ENCODE data around the gene MED22.
"Not testable (repeated sequence)": the region's sequence is repeated elsewhere in the genome, so short reads cannot be mapped to it uniquely, and the experiment has no call there.

Gene MED22

DNA sequence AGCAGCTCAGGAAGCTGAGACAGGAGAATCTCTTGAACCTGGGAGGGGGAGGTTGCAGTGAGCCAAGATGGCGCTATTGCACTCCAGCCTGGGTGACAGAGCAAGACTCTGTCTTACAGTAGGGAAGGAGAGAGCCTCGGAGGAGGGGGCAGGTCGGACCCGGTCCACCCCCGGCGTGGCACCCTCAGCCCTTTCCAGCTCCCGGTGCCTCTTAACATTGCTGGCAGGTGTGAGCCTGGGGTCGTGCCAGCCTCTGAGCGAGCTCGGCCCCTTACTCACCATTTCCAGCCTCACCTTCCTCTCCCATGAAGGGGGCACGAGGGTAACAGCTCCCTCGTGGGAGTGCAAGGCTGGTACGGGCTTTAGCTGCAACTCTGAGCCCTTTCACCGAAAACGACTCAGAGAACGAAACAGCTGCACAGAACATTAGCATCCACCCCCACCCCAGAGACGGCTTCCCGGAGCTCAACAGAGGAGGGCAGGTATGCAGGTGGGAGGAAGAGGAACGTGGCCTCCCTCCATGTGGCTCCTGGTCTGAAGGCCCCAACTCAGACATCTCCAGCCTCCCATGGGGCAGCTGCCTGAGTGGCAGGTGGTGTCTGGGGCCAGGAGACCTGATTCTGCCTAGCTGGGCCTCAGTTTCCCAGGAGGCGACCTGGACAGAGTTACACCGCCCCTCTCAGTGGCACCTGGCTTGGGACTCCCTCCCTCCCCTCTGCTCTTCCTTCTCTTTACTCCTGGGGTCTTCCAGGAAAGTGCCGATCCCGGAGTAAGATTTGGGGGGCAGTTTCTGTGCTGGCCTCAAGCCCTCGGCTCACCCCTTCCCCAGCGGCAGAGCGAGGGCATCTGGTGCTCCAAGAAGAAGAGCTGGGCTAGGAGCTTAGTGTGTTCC is 44.4 kb downstream of the MED22 start:
- DNase-seq, result no peak

DNA sequence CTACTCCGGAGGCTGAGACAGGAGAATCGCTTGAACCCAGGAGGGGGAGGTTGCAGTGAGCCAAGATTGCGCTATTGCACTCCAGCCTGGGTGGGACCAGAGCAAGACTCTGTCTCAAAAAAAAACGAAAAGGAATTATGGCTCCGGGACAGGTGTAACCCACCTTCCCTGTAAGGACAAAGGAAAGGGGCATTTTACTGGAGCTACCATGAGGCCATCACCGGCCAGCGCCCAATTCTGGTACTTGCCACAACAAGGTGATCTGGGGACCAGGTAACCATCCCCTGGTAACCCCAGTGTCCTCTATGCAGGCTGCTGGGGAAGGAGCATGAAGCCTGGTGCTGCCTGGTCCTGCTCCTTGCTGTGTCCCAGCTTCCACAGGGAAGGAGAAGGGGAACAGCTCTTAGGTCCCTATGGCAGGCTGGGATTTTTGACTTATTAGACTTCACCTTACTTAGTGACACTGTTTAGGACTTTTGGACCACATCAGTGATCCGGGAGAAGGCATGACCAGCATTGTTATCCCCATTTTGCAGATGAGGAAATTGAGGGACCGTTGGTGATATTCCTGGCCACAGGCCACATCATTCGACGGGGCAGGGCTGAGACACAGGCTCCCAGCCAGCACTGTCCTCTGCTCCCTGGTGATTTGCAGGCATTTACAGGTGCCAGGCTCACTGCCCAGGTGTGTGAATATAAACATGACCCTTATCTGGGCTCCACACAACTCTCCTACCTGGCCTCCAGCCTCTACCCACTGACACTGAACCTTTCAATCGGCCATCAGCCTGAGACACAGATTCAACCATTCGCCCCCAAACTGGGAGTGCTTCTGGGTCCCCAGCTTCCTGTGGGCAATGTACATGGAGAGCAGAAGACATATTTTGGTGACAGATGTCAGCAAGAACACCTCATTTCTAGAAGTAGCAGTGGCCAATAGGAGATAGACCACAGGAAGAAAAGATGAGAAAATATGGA is 46.4 kb downstream of the MED22 start:
- DNase-seq, result no peak

DNA sequence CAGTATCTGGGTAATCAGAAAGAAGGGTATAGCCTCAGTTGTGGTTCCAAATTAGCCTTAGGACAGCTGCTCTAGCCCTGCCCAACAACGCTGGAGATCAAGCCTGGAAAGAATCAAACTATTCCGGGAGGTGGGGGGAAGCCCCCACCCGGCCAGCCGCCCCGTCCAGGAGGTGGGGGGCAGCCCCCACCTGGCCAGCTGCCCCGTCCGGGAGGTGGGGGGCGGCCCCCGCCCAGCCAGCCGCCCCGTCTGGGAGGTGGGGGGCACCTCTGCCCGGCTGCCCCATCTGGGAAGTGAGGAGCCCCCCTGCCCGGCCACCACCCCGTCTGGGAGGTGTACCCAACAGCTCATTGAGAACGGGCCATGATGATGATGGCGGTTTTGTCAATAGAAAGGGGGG is 47.9 kb downstream of the MED22 start:
- DNase-seq, result not testable (repeated sequence)

DNA sequence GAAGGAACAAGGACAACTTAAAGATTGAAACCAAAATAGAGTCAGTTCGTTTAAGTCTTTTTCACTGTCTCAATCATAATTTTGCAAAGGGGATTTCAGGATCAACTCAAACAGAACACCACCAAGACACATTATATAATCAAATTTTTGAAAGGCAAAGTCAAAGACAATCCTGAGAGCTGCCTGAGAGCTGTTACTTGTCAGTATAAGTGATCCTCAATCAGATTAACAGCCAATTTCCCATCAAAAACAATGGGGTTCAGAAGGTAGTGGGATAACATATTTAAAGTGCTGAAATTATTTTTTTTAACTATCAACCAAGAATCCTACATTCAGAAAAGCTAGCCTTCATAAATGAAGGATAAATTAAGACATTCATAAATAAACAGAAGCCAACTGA is 53.7 kb downstream of the MED22 start:
- no peak for DNase-seq

DNA sequence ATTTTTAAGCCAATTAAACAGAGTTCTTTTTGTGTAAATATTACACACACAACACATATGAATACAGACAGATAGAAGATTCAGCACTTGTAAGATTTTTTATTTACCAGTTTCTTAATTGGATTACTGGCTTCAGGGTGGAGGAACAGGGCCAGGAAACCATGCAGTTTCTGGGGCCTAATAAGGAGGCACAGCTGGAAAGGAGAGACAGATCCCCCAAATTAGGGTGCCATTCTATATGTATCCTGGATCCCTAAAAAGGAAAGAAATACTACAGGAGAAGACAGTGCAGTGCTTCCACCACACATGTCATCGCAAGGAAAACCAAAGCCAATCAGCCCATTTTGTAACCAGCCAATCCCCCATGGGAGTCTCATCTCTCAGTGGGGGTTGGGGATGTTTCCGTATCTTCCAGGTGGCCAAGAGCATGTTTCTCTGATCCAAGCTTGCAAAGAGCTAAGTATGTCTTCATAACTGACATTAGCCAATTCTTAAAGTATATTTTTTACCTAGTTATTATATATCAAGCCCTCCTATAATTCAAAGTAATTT is 57.1 kb downstream of the MED22 start:
- DNase-seq, result no peak

All from SIG-M5 (cell line).